Esophagus (tissue), 2 donors: ENCODE measurements around the gene ARSG. TPM values are rescaled to one million over a fixed set of nuclear protein-coding genes. Genes with fewer than 3 reads are reported as not detected.
"Not testable (repeated sequence)": the region's sequence is repeated elsewhere in the genome, so short reads cannot be mapped to it uniquely, and the experiment has no call there.

Source experiments
- H3K27ac ChIP-seq, 2 donors: one replicate each; pipeline ENCODE4 v1.5.1; 2013; ENCODE audit warnings: low read depth in 2 of 2, mild to moderate bottlenecking in 2 of 2, inconsistent platforms in 1 of 2, low read length in 1 of 2, moderate library complexity in 1 of 2
- H3K27me3 ChIP-seq, 2 donors: one replicate each; pipeline ENCODE4 v1.6.1; 2013; ENCODE audit warnings: low read length in 2 of 2, control low read depth in 1 of 2, mild to moderate bottlenecking in 1 of 2; ENCODE audit not compliant: insufficient read depth in 2 of 2, control insufficient read depth in 1 of 2
- H3K36me3 ChIP-seq, 2 donors: one replicate each; pipeline ENCODE4 v1.6.1; 2013; ENCODE audit warnings: low read length in 1 of 2; ENCODE audit not compliant: control insufficient read depth in 2 of 2, insufficient read depth in 2 of 2
- H3K4me1 ChIP-seq, 2 donors: one replicate each; pipeline ENCODE4 v1.6.1; 2013; ENCODE audit warnings: low read length in 1 of 2; ENCODE audit not compliant: control insufficient read depth in 2 of 2, insufficient read depth in 2 of 2
- H3K4me3 ChIP-seq, 2 donors: one replicate each; pipeline ENCODE4 v1.5.1; 2013; ENCODE audit warnings: low read length in 2 of 2, mild to moderate bottlenecking in 2 of 2, low read depth in 1 of 2, moderate library complexity in 1 of 2
- H3K9me3 ChIP-seq, 2 donors: one replicate each; pipeline ENCODE4 v1.6.1; 2013; ENCODE audit warnings: mild to moderate bottlenecking in 2 of 2, low read depth in 1 of 2, low read length in 1 of 2, moderate library complexity in 1 of 2; ENCODE audit not compliant: control insufficient read depth in 2 of 2, insufficient read depth in 1 of 2
- WGBS, 2 donors: extraction: QIAGEN DNeasy Blood & Tissue Kit; methylation state at CpG; one replicate each; pipeline ENCODE4 v1.1.7; 2013; 5-methylcytosine and 5-hydroxymethylcytosine counted together
- polyA plus RNA-seq, 2 donors: library from polyadenylated mRNA; stranded (reverse); fragments of 200-250 nt; gene quantifications; one replicate each; pipeline ENCODE4 v1.2.3, GENCODE V29; 2013
- donor health status: healthy with polysubstance abuse.
- donor health status: Bipolar disorder and iron deficiency.

The ARSG gene
- polyA plus RNA-seq, 2 donors: 2.8 to 3.5 TPM

DNA sequence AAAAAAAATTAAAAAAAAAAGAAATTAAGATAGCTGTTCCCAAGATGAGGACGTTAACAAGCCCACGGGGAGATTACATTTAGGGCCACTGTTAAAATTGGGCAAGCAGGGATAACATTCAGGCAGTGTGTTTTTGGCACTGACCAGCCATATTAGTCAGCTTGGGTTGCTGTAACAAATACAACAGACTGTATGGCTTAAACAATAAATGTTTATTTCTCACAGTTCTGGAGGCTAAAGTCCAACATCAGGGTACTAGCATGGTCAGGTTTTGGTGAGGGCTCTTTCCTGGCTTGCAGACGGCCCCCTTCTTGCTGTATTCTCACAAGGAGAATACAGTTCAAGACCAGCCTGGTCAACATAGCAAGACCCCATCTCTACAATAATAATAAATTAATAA is 31.3 kb downstream of the ARSG start:
- WGBS, 2 donors: 81 to 84% methylated on average over 3 of the region's 3 CpGs
- H3K4me3 ChIP-seq: no peak overlapping the region
- no peaks in the 10 kb centered on the region for H3K27me3 ChIP-seq
- H3K36me3 ChIP-seq: no peaks in the 10 kb centered on the region
- no peaks in the 10 kb centered on the region for H3K9me3 ChIP-seq
- H3K4me1 ChIP-seq: no peaks in the 10 kb centered on the region
- H3K27ac ChIP-seq: no peak overlapping the region

DNA sequence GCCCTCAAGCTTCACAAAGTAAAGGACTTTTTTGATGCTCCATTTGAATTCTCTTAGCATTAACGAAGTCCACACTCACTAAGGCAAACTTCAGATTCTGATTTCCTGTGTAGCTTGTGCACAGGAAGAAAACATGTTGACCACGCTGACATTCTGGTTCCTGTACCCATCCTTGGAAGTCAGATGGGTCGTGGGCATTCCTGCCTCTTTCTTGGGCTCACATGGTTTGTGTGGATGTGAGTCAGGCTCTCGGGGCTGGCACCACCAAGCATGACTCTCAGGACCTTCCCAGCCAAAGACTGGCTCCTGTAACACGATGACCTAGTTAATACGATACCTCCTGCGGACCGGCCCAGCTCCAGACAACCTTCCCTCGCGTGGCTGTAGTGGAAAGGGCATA is 32.8 kb downstream of the ARSG start:
- H3K27me3 ChIP-seq: no peaks in the 10 kb centered on the region
- no peak overlapping the region for H3K27ac ChIP-seq
- 84 to 87% methylated on average over 10 of the region's 10 CpGs for WGBS, 2 donors
- H3K4me1 ChIP-seq: no peaks in the 10 kb centered on the region
- H3K9me3 ChIP-seq: no peaks in the 10 kb centered on the region
- no peaks in the 10 kb centered on the region for H3K36me3 ChIP-seq
- no peak overlapping the region for H3K4me3 ChIP-seq

DNA sequence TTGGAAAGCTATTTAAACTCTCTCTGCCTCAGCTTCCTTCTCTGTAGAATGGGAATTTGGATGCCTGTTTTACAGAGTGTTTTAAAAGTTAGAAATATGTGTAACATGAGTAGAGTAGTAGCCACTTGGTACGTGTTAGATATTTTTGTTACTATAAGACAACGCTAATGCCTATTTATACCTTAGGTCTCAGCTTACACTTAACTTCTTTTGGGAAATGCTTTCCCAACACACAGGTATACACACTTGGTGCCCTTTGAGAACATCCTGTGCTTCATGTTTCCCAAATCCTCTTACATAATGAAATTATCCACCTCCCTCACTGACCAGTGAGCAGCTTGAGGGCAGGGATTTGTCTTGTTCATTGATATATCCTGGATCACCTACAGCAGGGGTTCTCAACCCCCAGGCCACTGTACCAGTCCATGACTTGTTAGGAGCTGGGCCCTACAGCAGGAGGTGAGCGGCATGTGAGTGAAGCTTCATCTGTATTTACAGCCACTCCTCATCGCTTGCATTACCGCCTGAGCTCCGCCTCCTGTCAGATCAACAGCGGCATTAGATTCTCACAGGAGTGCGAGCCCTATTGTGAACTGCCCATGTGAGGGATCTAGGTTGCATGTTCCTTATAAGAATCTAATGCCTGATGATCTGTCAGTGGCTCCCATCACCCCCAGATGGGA is 33.5 kb downstream of the ARSG start:
- WGBS, 2 donors: 97 to 98% methylated on average over 8 of the region's 8 CpGs
- Histone ChIP-seq H3K36me3 (no peaks in the 10 kb centered on the region), H3K27ac (no peak overlapping the region), H3K9me3 (no peaks in the 10 kb centered on the region), H3K4me3 (no peak overlapping the region), H3K27me3 (no peaks in the 10 kb centered on the region), H3K4me1 (no peaks in the 10 kb centered on the region)

DNA sequence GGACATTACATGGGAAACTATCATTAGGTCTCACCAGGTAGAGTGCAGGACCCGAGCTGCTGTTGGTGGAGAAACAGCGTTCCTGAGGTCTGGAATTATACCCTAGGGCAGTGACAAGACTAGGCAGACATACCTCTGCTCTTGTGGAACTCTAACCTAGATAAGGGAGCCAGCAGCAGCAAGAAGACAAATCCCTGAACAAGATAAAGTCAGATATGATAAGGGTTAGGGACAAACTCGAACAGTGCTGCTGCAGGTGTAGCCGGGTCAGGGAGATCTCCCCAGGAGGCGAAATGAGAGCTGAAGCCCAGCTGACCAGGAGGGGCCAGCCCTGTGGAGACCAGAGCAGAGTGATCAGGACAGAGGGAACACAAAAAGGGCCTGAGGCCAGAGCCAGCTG is 34.7 kb downstream of the ARSG start:
- no peak overlapping the region for H3K4me3 ChIP-seq
- H3K27ac ChIP-seq: no peak overlapping the region
- H3K36me3 ChIP-seq: no peaks in the 10 kb centered on the region
- no peaks in the 10 kb centered on the region for H3K27me3 ChIP-seq
- no peaks in the 10 kb centered on the region for H3K4me1 ChIP-seq
- no peaks in the 10 kb centered on the region for H3K9me3 ChIP-seq
- WGBS, 2 donors: 72 to 86% methylated on average over 5 of the region's 5 CpGs

DNA sequence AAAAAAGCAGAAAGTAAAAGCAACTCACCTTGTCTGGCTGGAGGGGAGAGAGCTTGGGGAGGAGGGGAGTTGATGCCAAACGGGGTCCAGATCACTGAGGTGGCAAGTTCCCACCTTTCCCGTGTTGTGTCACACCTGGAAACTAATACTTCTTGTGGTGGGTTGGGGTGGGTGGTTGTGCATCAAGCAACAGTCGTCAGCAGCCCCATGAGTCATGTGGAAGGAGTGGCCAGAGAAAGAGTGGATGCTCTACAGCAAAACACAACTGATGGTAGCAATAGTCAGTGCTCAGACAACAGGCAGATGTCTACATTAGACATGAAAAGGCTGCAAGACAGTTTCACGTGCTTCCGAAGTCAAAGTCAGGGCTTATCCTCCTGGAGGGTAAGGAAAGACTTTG is 35.4 kb downstream of the ARSG start:
- no peak overlapping the region for H3K4me3 ChIP-seq
- H3K27me3 ChIP-seq: no peaks in the 10 kb centered on the region
- 76 to 78% methylated on average over 5 of the region's 5 CpGs for WGBS, 2 donors
- H3K4me1 ChIP-seq: no peaks in the 10 kb centered on the region
- H3K9me3 ChIP-seq: no peaks in the 10 kb centered on the region
- no peak overlapping the region for H3K27ac ChIP-seq
- H3K36me3 ChIP-seq: no peaks in the 10 kb centered on the region

DNA sequence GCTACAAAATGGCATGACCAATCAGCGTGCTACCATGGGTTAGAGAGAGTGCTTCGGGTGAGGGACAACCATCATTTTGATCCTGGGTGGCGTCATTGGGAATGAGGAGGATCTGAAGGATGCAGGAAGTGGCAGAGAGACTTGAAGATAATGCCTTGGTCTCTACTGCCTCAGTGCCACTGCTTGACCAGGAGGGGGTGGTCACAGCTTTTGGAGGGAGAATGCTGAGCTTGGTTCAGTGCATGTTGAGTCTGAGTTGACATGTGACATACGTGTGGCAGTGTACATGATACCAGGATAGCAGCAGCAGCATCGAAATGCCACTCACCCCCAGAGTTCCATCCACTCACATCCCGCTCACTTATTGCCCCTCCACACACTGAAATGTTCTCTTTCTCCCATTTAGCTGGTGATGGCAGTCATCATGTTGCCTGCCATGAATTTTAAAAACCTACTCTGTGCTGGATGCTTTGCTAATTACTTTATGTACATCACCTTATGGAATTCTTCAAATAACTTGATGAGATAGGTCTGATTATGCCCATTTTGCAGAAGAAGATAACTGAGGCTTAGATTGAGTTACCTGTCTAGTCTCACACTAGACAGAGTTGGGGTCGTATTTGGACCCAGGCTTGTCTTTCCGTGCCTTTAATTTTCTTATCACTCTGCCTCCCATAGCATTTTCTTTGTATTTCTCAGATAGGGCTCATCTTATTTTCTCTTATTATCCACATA is 36.7 kb downstream of the ARSG start:
- no peak overlapping the region for H3K4me3 ChIP-seq
- no peaks in the 10 kb centered on the region for H3K9me3 ChIP-seq
- WGBS, 2 donors: 92 to 95% methylated on average over 8 of the region's 8 CpGs

DNA sequence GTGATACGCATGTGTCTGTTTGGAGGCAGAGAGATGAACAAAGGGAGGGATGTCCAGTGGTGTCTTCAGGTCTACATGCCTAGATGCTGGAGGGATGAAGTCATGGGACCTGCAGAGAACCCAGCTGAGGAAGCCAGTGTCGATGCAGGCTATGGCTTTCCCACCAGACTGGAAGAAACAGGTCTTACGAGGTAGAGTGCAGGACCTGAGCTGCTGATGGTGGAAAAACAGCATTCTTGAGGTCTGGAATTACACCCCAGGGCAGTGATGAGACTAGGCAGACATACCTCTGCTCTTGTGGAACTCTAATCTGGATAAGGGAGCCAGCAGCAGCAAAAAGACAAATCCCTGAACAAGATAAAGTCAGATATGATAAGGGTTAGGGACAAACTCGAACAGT is 37.4 kb downstream of the ARSG start:
- no peaks in the 10 kb centered on the region for H3K27me3 ChIP-seq
- no peak overlapping the region for H3K27ac ChIP-seq
- no peak overlapping the region for H3K4me3 ChIP-seq
- H3K36me3 ChIP-seq: no peaks in the 10 kb centered on the region
- no peaks in the 10 kb centered on the region for H3K9me3 ChIP-seq
- 49 to 57% methylated on average over 4 of the region's 4 CpGs for WGBS, 2 donors
- no peaks in the 10 kb centered on the region for H3K4me1 ChIP-seq

More for the DNA sequence above, 36.7 kb downstream of the ARSG start:
- Histone ChIP-seq H3K27ac (no peak overlapping the region), H3K27me3 (no peaks in the 10 kb centered on the region), H3K36me3 (no peaks in the 10 kb centered on the region), H3K4me1 (no peaks in the 10 kb centered on the region)

DNA sequence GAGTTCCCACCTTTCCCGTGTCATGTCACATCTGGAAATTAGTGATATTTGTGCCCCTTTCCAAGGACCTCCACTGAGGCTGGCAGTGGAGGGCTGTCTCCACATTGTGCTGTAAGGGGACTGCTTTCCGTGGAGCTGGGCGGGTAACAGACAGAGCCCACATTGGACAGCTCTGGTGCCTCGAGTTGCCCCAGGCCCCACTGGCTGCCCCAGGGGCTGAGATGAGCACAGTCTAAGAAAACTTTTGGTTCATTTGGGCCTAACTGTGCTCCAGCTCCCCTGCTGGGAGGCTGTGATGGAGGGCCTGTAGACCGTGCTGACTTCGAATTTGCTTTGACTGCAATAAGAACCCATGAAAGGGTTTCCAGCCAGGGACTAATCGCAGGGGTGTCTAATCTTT is 38.0 kb downstream of the ARSG start:
- H3K27ac ChIP-seq: no peak overlapping the region
- H3K27me3 ChIP-seq: no peaks in the 10 kb centered on the region
- 93 to 94% methylated on average over 7 of the region's 7 CpGs for WGBS, 2 donors
- no peaks in the 10 kb centered on the region for H3K4me1 ChIP-seq
- H3K4me3 ChIP-seq: no peak overlapping the region
- no peaks in the 10 kb centered on the region for H3K36me3 ChIP-seq
- no peaks in the 10 kb centered on the region for H3K9me3 ChIP-seq

DNA sequence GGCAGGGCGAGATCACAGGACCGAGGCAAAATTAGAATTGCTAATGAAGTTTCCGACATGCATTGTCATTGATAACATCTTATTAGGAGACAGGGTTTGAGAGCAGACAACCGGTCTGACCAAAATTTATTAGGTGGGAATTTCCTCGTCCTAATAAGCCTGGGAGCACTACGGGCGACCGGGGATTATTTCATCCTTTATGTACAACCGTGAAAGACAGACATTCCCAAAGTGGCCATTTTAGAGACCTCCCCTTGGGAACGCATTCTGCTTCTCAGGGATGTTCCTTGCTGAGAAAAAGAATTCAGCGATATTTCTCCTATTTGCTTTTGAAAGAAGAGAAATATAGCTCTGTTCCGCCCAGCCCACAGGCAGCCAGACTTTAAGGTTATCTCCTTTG is 40.6 kb downstream of the ARSG start:
- H3K4me3 ChIP-seq, H3K9me3 ChIP-seq, H3K36me3 ChIP-seq, H3K27me3 ChIP-seq, H3K4me1 ChIP-seq, H3K27ac ChIP-seq: not testable (repeated sequence)
- WGBS, 2 donors: 96% methylated on average over 12 of the region's 12 CpGs

DNA sequence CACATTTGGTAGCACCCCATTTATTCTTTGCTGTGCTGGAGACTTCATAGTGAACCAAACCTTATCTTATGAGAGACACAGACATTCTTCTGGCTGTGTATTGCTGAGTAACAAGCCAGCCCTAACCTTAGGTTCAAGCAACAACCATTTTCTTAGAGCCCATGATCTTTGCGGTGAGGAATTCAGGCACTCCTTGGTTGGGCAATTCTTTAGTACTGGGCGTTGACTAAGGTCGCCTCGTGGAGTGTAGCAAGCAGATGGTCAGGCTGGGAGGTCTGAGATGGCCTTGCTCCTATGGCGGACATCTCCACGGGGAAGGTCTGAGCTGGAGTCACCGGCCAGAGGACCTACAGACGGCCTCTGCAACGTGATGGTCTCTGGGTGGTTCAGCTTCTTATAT is 43.1 kb downstream of the ARSG start:
- Histone ChIP-seq H3K36me3 (no peaks in the 10 kb centered on the region), H3K4me1 (no peaks in the 10 kb centered on the region), H3K4me3 (no peak overlapping the region), H3K27me3 (no peaks in the 10 kb centered on the region), H3K27ac (no peak overlapping the region), H3K9me3 (no peaks in the 10 kb centered on the region)
- 89 to 95% methylated on average over 9 of the region's 9 CpGs for WGBS, 2 donors
